Jurkat, Clone E6-1 (cell line): ENCODE results near the gene CAPN6.

Experiments used
- DNase-seq: peaks from one replicate; pipeline ENCODE4 v3.0.0-alpha.2; 2011; ENCODE audit warnings: low read depth, low spot score
- H3K4me3 ChIP-seq: 2 replicates; pipeline ENCODE4 v1.5.1; 2011; ENCODE audit warnings: mild to moderate bottlenecking, low read length, control low read depth, moderate library complexity

Gene CAPN6

DNA sequence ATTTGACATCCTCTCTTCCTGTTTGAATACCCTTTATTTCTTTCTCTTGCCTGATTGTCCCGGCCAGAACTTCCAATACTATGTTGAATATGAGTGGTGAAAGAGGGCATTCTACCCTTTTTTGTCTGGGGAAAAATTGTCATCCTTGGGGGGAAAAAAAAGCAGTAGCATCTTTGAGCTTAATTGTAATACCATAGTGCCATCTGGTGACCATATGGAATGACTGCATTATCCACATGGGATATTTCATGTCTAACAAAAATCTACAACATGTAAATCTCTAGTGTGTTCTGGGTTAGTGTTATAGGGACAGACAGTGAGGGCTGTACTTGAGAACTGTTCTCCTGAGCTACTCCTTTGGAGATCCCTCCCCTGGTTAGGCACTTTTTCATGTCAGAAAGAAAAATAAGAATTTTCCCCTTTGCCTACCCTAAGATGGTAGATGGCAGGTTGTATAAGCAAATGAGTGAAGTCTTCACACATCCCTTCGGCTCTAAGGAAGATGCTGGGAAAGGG is 26.0 kb downstream of the CAPN6 start:
- no peak overlapping the region for H3K4me3 ChIP-seq
- DNase-seq = no peak

DNA sequence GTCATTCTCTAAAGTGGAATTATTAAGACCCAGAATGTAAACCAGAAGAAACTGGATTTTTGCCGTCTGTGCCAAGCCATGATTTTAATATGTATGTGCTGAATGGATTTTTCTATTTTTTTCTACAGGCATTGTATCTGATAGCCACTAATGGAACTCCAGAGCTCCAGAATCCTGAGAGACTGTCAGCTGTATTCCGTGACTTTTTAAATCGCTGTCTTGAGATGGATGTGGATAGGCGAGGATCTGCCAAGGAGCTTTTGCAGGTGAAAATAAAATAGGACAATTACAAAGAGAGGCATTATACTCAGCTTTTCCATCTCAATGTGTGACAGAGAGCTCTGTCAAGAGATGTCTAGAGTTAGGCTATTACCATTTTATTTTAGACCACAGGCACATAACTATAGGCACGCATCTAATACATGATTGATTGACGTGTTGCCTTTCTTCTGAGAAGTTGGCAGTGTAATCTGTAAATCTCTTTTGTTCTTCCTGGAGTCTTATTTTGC is 53.9 kb downstream of the CAPN6 start:
- DNase-seq = no peak
- H3K4me3 ChIP-seq = no peak overlapping the region

DNA sequence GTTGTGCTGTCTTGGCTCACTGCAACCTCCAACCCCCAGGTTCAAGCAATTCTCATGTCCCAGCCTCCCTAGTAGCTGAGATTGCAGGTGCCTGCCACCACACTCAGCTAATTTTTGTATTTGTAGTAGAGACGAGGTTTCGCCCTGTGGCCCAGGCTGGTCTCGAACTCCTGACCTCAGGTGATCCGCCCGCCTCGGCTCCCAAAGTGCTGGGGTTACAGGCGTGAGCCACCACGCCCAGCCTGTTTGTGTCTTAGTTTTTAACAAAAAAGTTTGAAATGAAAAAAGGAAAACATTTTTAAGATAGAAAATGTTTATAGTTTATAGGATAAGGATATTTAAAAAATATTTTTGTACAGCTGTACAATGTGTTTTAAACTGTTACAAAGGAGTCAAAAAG is 62.4 kb downstream of the CAPN6 start:
- H3K4me3 ChIP-seq = no peak overlapping the region
- no peak for DNase-seq

DNA sequence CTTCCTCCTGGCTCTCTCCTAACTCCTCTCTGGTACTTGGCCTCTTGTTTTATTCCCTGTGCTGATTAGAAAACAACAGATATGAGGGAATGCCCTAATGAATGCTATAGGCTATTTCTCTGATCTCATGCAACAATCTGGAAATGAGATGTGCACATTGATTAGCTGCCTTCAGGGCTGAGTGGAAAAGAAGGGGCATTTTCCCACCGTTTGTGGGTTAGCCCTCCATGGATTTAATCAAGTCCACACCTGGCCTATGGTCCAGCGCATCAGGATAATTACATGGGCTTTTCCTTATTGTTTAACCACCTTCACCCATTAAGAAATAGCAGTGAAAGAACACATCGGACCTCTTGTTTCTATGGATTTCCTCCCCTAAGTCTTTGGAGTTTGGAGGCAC is 70.0 kb downstream of the CAPN6 start:
- H3K4me3 ChIP-seq = no peak overlapping the region
- no peak for DNase-seq

DNA sequence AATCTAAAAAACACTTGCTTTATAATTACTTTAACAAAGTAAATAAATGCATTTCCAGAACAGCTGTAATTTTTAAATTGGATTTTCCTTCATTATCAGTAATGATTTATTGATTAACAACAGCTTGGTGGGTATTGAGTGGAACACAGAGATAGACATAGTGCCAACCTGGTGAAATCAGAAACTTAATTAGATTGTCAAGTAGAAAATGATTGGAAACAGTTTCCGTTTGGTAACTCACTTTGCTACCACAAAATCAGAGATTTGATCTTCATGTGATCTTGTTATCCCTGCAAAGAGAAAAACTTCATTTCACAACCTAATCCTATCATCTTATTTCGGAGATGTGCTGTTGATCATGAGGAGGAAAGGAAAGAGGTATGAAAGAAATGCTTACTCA is 70.8 kb downstream of the CAPN6 start:
- DNase-seq = no peak
- no peak overlapping the region for H3K4me3 ChIP-seq
